WERI-Rb-1 (cell line): ENCODE results near the gene GABRA6.

Source experiments
- DNase-seq: peaks from one replicate; pipeline ENCODE4 v3.0.0-alpha.2; 2020
- H3K27ac ChIP-seq: fragments of 250-450 bp; sonication (Bioruptor Pico); 2 replicates; pipeline ENCODE4 v1.5.1; 2020; ENCODE audit warnings: mild to moderate bottlenecking, moderate library complexity
- H3K27me3 ChIP-seq: fragments of 250-450 bp; sonication (Bioruptor Pico); 2 replicates; pipeline ENCODE4 v1.5.1; 2021; ENCODE audit warnings: mild to moderate bottlenecking, low read depth, moderate library complexity; ENCODE audit not compliant: insufficient read depth, severe bottlenecking
- H3K36me3 ChIP-seq: fragments of 250-450 bp; sonication (Bioruptor Pico); 2 replicates; pipeline ENCODE4 v1.5.1; 2020; ENCODE audit warnings: mild to moderate bottlenecking, moderate library complexity
- H3K4me3 ChIP-seq: 2 replicates; pipeline ENCODE4 v1.5.1; 2011; ENCODE audit warnings: low read depth, mild to moderate bottlenecking, control low read depth, low read length
- H3K9me3 ChIP-seq: fragments of 250-450 bp; sonication (Bioruptor Pico); 2 replicates; pipeline ENCODE4 v1.5.1; 2021; ENCODE audit warnings: mild to moderate bottlenecking, moderate library complexity; ENCODE audit not compliant: severe bottlenecking
- CTCF ChIP-seq: IDR thresholded peaks from 2 replicates; pipeline ENCODE4 v1.5.1; 2011; ENCODE audit warnings: low read depth, mild to moderate bottlenecking, control low read depth, inconsistent platforms, low read length

GABRA6 gene

GRCh38 chr5:161719157-161719556 lies 33.6 kb downstream of the GABRA6 start:
- H3K36me3 ChIP-seq = no peaks in the 10 kb centered on the region
- DNase-seq = no peak
- no peaks in the 10 kb centered on the region for H3K9me3 ChIP-seq
- TF ChIP-seq CTCF = no peak
- H3K27ac ChIP-seq = no peak overlapping the region
- H3K27me3 ChIP-seq = peaks cover 22% of the 10 kb centered on the region
- no peak overlapping the region for H3K4me3 ChIP-seq

GRCh38 chr5:161720460-161720859 lies 34.9 kb downstream of the GABRA6 start:
- H3K9me3 ChIP-seq = no peaks in the 10 kb centered on the region
- no peak for TF ChIP-seq CTCF
- DNase-seq = no peak
- peaks cover 32% of the 10 kb centered on the region for H3K27me3 ChIP-seq
- H3K36me3 ChIP-seq = no peaks in the 10 kb centered on the region
- no peak overlapping the region for H3K27ac ChIP-seq
- H3K4me3 ChIP-seq = no peak overlapping the region

GRCh38 chr5:161734741-161735140 lies 49.2 kb downstream of the GABRA6 start:
- Histone ChIP-seq H3K9me3 (no peaks in the 10 kb centered on the region), H3K4me3 (no peak overlapping the region), H3K27ac (no peak overlapping the region), H3K27me3 (peaks cover 41% of the 10 kb centered on the region), H3K36me3 (no peaks in the 10 kb centered on the region)
- TF ChIP-seq CTCF = no peak
- no peak for DNase-seq

- peaks cover 30% of the 10 kb centered on the region for H3K27me3 ChIP-seq
- no peaks in the 10 kb centered on the region for H3K9me3 ChIP-seq
- TF ChIP-seq CTCF = no peak
- H3K4me3 ChIP-seq = no peak overlapping the region
- no peak for DNase-seq
- no peaks in the 10 kb centered on the region for H3K36me3 ChIP-seq
- no peak overlapping the region for H3K27ac ChIP-seq
These were observed 54.9 kb downstream of the GABRA6 start for GRCh38 chr5:161740433-161740832.

GRCh38 chr5:161744276-161744675 lies 58.8 kb downstream of the GABRA6 start:
- H3K27ac ChIP-seq = no peak overlapping the region
- H3K27me3 ChIP-seq = peaks cover 22% of the 10 kb centered on the region
- no peak overlapping the region for H3K4me3 ChIP-seq
- DNase-seq = no peak
- H3K36me3 ChIP-seq = no peaks in the 10 kb centered on the region
- TF ChIP-seq CTCF = no peak
- H3K9me3 ChIP-seq = no peaks in the 10 kb centered on the region

GRCh38 chr5:161745392-161745791 lies 59.9 kb downstream of the GABRA6 start:
- H3K9me3 ChIP-seq = no peaks in the 10 kb centered on the region
- no peak overlapping the region for H3K4me3 ChIP-seq
- H3K27me3 ChIP-seq = peaks cover 15% of the 10 kb centered on the region
- H3K36me3 ChIP-seq = no peaks in the 10 kb centered on the region
- DNase-seq = no peak
- no peak for TF ChIP-seq CTCF
- H3K27ac ChIP-seq = no peak overlapping the region
